ENCODE data around the gene CAMSAP1. TPM values are rescaled to one million over a fixed set of nuclear protein-coding genes. Genes with fewer than 3 reads are reported as not detected.

CAMSAP1 gene
- total RNA-seq, 1 donor from 2014 or later: 31.1 TPM

DNA sequence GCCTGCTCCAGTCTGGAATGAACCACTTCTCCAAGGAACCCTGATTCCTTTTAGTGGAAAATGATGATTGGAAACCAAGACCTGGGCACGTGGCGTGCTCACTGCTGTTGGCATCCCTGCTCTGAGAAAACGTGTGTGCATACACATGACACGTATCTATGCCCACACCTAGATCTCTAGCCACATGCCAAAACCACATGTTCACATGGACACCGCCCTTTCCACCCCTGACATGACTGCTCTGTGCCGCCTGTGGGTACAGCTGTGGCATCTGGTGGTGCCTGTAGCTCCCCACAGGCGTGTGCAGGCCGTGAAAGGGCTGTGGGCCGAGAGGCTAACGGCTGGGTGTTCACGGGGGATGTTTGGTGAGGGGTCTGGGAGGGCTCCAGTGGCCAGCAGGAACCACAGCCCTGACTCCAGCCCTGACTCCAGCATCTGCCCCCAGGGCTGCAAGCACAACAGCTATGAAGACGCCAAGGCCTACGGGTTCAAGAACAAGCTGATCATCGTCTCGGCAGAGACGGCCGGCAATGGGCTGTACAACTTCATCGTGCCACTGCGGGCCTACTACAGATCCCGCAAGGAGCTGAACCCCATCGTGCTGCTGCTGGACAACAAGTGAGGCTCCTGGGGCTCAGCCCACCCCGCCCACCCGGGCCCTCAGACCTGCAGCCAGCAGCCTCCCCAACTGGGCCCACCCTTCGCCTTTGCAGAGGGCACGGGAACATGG lies 130.3 kb downstream of the CAMSAP1 start:
- TF ChIP-seq, protein P1, sequence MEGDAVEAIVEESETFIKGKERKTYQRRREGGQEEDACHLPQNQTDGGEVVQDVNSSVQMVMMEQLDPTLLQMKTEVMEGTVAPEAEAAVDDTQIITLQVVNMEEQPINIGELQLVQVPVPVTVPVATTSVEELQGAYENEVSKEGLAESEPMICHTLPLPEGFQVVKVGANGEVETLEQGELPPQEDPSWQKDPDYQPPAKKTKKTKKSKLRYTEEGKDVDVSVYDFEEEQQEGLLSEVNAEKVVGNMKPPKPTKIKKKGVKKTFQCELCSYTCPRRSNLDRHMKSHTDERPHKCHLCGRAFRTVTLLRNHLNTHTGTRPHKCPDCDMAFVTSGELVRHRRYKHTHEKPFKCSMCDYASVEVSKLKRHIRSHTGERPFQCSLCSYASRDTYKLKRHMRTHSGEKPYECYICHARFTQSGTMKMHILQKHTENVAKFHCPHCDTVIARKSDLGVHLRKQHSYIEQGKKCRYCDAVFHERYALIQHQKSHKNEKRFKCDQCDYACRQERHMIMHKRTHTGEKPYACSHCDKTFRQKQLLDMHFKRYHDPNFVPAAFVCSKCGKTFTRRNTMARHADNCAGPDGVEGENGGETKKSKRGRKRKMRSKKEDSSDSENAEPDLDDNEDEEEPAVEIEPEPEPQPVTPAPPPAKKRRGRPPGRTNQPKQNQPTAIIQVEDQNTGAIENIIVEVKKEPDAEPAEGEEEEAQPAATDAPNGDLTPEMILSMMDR (conservative IDR thresholded peaks at IDR 0.05; ENCODE audit: low read depth, low read length): no peak
- no peak for DNase-seq (ENCODE audit: low read depth)
- H3K4me3 ChIP-seq (ENCODE audit: low read depth, low read length): no peak overlapping the region

DNA sequence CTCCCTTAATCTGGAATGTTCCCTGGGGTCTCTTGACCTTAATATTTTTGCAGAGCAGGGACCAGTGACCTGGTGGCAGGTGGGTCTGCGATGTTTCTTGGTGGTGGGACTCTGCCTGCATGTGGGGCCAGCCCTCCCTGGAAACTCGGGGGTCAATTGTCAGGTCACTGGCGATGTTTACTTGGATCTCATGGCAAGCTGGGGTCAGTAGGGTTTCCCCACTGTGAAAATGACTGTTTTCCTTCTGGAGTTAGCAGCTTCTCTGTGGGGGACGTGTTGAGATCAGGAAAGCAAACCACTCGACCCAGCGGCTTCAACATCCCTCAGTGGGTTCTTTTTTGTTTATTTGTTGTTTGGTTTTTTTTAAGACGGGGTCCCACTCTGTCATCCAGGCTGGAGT lies 131.4 kb downstream of the CAMSAP1 start:
- DNase-seq (ENCODE audit: low read depth): no peak
- H3K4me3 ChIP-seq (ENCODE audit: low read depth, low read length): no peak overlapping the region
- TF ChIP-seq, protein P1 (conservative IDR thresholded peaks at IDR 0.05; ENCODE audit: low read depth, low read length): no peak

DNA sequence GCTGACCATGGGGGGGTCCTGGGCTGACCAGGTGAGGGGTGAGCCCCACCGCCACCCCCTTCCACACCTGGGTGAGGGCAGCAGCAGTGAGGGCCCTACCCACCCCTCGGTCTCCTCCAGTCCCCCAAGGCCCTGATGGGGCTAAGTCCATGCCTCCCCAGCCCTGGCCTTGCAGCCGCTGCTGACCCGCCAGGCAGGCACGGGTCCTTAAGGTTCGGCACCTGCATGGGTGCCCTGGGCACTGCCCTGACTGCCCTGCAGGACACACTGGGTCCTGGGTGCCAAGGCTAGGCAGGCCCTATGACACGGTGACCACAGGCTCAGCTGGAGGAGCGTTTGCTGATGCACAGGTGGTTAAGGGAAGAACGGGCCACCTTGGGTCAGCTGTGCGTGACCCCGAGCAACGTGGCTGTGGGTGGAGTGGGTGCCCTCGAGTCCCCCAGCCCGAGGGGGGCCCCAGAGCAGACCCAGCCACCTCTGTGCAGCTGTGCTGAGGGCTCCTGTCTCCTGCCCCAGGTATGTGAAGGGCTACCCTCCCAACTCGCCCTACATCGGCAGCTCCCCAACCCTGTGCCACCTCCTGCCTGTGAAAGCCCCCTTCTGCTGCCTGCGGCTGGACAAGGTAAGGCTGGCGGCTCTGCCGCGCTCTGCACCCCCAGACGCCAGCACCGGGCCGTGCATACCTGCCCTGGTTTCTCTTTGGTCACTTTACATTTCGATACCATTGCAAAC lies 132.4 kb downstream of the CAMSAP1 start:
- no peak for DNase-seq (ENCODE audit: low read depth)
- no peak overlapping the region for H3K4me3 ChIP-seq (ENCODE audit: low read depth, low read length)
- TF ChIP-seq, protein P1 (conservative IDR thresholded peaks at IDR 0.05; ENCODE audit: low read depth, low read length): no peak

DNA sequence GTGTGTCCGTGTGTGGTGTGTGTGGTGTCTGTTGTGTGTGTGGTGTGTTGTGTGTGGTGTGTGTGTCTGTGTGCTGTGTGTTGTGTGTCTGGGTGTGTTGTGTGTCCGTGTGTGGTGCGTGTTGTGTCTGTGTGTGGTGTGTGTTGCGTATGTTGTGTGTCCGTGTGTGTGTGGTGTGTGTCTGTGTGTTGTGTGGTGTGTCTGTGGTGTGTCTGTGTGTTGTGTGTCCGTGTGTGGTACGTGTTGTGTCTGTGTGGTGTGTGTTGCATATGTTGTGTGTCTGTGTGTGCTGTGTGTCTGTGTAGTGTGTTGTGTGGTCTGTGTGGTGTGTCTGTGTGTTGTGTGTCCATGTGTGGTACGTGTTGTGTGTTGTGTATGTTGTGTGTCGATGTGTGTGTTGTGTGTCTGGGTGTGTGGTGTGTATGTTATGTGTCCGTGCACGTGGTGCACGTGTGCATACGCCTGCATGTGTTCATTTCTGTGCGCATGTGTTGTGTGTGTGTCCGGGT lies 133.1 kb downstream of the CAMSAP1 start:
- H3K4me3 ChIP-seq (ENCODE audit: low read depth, low read length): no peak overlapping the region
- no peak for DNase-seq (ENCODE audit: low read depth)

DNA sequence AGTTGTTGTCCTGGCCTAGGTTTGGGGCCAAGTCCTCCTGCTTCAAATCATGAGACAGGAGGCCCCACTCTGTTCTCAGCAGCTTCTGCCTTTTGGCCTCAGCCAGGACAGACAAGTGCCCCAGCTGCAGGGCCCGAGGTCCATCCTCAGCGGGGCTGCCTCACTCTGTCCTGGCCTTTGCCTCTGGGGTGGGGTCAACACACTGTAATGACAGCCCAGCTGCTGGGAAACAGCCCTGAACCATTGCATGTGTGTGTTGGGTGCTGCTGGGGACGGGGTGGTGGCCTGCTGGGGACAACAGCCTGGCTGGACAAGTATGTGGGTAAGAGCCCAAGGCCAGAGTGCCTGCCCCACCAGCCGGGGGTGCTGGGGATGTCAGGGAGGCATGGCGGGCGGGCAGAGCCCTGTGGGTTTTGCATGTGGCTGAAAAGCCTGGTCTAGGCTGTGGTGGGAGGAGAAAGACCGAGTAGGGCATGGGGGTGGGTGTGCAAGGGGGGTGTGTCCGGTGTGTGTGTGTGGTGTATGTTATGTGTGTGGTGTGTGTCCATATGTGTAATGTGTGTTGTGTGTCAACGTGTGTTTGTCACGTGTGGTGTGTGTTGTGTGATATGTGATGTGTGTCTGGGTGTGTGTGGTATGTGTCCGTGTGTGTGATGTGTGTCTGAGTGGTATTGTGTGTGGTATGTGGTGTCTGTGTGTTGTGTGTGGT lies 133.7 kb downstream of the CAMSAP1 start:
- DNase-seq (ENCODE audit: low read depth): no peak
- no peak overlapping the region for H3K4me3 ChIP-seq (ENCODE audit: low read depth, low read length)
- TF ChIP-seq, protein P1 (conservative IDR thresholded peaks at IDR 0.05; ENCODE audit: low read depth, low read length): no peak

More for the DNA sequence above, 133.1 kb downstream of the CAMSAP1 start:
- TF ChIP-seq, protein P1 (conservative IDR thresholded peaks at IDR 0.05; ENCODE audit: low read depth, low read length): no peak

DNA sequence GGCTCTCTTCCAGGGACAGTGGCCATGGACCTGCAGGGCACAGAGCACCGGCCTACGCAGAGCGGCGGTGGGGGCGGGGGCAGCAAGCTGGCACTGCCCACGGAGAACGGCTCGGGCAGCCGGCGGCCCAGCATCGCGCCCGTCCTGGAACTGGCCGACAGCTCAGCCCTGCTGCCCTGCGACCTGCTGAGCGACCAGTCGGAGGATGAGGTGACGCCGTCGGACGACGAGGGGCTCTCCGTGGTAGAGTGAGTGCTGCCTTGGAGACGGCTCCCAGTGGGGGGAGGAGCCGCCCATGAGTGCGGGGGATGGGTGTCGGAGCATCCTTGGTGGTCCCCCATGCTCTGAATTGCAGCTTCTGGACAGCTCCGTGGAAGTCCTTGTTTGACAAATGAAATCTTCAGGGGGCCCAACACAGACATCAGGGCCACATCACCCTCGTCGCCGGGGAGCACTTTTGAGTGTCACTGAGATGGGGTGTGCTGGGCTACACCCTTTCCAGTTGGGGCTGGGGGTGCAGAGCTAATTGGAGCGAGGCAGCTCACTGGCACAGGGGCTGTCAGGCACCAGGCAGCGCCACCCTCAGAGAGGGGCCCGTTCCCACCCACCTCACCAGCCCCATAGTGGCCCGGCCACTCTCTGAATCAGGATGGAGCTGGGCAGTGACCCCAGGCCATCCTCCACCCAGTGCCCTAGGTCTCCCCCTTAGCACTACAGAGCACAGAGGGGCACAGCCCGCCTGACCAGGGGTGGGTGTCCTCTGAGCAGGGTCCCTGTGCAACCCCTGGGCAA lies 134.4 kb downstream of the CAMSAP1 start:
- DNase-seq (ENCODE audit: low read depth): no peak
- H3K4me3 ChIP-seq (ENCODE audit: low read depth, low read length): no peak overlapping the region
- TF ChIP-seq, protein P1 (conservative IDR thresholded peaks at IDR 0.05; ENCODE audit: low read depth, low read length): no peak

Data from epithelial cell of proximal tubule (primary cell).